Measurements from ENCODE around the gene MYBPC2.
A peak's percentile ranks its signal among the peaks of the same experiment; 100 is the strongest.
"Not testable (repeated sequence)": the region's sequence is repeated elsewhere in the genome, so short reads cannot be mapped to it uniquely, and the experiment has no call there.

MYBPC2 gene
- 0 to 0.12 (median 0.04) reads per million in 4 donors for total RNA-seq

- no peak for DNase-seq
Measured at GRCh38 chr19:50432221-50433028, at the start of gene MYBPC2. Gene MYBPC2 (plus strand): TSS chr19:50432892. CDS start chr19:50432954, 62 bp downstream.

DNA sequence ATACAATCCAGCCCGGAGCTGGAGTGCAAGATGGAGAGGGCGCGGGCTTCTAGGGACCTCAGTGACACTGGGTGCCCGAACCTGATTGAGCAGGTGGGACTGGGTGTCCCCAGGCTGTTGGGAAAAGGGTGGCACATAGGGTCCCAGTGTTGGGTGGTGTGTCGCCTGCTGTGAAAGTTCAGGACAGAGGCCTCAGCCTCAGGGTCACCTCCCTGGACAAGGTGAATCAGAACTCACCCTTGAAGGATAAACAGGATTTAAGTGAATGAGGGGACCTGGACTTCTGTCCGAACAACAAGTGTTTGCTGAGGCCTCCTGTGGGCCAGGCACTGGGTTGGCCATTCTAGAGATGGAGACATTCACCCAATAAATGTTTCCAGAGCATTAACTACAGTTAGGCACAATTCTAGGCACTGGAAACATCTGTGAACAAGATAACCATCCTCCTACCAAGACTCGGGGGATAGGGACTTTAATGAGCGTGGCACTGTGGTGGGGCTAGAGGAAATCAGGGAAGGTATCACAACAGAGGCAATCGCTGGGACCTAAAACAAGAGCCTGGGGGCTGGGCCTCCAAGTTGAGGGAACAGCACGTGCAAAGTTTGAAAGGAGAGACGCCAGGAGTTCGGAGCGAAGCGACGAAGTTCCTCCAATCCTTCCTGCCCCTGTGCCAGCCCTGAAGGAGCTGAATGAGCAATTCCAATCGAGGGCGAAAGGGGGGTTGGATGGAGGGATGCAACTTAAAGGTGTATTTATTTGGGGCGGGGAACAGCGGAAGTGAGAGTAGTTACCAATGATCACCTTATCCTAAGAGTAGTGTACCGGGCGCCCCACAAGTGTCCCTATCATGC lies 49.5 kb upstream of the MYBPC2 start:
- no peak for DNase-seq

- peak; percentile 98 to 100 (median 99) for DNase-seq
Measured at GRCh38 chr19:50383852-50384684, 48.6 kb upstream of the MYBPC2 start, which contains the start of gene POLD1. Gene POLD1 (plus strand): TSS chr19:50384347. CDS start chr19:50398852, 14,505 bp downstream.

DNA sequence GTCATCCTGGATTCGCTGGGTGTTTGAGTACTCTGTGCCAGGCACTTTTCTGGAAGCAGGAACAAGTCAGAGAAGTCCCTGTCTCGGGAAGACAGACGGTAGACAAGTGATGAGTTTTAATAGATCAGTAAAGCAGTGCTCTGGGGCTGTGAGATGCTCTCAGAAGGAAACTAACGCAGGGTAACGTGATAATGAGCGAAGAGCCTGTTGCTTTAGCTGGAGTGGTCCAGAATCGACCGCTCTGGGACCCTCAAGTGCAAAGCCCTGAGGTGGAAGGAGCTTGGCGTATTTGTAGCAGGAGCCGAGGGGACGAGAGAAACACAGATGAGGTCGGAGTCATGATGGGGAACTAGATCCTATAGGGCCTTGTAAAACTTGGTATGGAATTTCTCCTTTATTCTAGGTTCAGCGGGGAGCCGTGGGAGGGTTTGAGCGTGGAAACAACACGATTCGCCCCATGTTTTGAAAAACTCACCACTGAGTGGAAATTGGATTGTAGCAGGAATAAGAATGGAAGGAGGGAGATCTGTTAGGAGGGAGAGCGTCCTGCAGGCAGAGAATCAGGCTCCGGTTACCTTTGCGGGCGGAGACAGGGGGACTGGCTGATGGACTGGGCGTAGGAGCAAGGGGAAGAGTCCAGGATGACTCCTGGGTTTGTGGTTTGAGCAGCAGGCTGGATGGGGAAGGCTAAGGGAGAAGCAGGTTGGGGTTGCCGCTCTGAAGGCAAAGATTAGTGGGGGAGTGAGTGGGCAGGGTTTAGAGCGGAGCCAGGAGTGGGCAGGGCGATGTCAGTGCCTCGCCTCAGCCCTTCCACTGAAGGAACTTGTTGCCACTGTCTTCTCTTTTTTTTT lies 47.8 kb upstream of the MYBPC2 start:
- DNase-seq: no peak

DNA sequence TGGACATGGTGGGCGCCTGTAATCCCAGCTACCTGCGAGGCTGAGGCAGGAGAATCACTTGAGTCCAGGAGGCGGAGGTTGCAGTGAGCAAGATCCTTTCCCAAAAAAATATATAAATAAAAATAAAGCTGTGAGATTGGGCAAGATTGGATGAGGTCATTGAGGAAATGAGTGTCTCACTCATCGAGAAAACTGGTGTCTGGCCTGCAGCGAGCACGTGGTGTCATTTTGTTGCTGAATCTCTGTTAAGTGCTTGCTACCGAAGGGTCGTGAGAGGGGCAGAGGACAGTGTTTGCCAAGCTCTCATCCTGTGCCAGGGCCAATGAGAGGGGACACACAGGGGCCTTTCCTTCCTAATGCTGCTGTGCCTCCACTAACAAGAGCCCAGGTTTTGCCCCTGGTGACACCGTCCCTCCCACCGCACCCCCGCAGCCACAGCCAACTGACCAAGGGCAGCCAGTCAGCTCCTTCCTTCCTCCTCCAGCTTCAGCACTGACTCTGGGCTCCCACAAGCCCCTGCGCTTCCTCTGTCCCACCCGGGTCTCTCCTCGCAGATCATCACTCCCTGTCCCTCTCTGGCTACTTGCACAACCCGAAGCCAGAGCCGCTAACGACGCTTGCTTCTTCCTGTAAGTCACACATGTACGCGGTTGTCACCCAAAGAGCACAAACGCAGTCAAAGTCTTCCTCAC lies 45.4 kb upstream of the MYBPC2 start:
- no peak for DNase-seq

GRCh38 chr19:50387868-50388245 lies 44.8 kb upstream of the MYBPC2 start:
- DNase-seq: no peak

DNA sequence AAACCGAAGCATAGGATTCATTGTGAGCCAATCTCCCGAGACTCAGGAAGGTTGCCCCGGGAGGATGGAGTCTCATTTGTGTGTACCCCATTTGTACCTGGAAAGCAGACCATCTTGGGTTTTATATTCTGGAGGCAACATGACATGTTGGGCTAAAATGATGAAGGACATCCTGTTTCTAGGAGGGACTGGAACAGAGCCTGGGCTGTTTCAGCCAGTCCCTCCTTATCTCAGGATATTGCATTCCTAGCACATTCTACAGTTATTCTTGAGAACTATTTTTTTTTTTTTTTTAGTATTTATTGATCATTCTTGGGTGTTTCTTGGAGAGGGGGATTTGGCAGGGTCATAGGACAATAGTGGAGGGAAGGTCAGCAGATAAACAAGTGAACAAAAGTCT lies 42.4 kb upstream of the MYBPC2 start:
- not testable (repeated sequence) for DNase-seq

DNA sequence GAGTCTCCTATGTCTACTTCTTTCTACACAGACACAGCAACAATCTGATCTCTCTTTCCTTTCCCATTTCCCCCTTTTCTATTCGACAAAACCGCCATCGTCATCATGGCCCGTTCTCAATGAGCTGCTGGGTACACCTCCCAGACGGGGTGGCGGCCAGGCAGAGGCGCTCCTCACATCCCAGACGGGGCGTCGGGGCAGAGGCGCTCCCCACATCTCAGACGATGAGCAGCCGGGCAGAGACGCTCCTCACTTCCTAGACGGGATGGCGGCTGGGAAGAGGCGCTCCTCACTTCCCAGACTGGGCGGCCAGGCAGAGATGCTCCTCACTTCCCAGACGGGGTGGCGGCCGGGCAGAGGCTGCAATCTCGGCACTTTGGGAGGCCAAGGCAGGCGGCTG lies 41.7 kb upstream of the MYBPC2 start:
- DNase-seq: not testable (repeated sequence)

DNA sequence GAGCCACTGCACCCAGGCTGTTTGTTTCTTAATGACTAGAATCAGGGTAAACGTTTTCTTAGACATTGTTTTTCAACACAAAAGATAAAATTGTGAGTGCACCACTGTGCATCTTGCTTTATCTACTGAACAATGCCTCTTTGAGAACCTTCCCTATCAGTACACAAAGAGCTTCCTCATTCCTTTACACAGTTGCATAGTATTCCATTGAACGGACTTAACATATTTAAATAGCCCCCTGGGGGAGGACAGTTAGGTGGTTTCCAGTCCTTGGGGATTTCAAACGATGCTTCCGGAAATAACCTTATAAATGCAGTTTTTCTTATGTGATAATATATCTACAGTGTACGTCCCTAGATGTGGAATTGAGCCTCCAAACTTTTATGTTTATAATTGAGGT lies 39.9 kb upstream of the MYBPC2 start:
- no peak for DNase-seq

DNA sequence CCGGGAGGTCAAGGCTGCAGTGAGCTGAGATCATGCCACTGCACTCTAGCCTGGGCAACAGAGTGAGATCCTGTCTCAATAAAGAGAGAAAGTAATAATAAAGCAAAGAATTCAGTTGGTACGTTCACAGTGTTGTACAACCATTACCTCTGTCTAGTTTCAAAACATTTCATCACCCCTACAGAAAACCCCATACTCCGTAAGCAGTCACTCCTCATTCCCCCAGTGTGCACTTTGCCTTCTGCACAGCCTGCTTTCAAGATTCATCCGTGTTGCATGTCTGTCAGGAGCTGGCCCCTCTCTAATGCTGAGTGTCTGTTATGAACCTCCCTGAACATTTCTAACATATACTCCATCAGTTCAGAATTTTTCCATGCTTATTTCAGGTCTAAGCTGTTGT lies 39.1 kb upstream of the MYBPC2 start:
- no peak for DNase-seq

- no peak for DNase-seq
Measured at GRCh38 chr19:50394017-50394416, 38.7 kb upstream of the MYBPC2 start.

- DNase-seq: no peak
Measured at GRCh38 chr19:50398675-50399367, 33.9 kb upstream of the MYBPC2 start.

GRCh38 chr19:50399368-50399745 lies 33.3 kb upstream of the MYBPC2 start:
- DNase-seq: no peak

GRCh38 chr19:50401605-50402450 lies 30.9 kb upstream of the MYBPC2 start:
- DNase-seq: no peak

DNA sequence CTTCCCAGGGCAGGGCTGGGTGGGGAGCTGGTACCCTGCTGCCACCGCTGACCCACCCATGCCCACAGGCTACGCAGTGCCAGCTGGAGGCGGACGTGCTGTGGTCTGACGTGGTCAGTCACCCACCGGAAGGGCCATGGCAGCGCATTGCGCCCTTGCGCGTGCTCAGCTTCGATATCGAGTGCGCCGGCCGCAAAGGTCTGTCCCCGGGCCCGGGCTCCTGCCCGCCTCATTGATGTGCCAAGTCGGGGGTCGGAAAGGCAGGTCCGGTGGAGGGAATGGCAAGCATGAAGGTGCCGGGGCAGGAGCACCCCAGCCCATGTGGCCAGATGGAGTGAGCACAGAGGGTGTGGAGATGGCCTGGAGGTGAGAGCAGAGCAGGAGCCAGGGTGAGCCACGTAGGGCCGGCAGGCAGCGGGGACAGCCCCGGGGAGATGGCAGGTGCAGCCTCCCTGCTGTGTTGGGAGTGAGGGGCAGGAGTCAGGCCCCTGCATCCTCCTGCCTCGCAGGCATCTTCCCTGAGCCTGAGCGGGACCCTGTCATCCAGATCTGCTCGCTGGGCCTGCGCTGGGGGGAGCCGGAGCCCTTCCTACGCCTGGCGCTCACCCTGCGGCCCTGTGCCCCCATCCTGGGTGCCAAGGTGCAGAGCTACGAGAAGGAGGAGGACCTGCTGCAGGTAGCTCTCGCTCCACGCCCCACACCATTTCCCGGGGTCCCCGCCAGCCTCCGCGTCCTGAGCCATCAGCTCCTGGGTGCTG lies 30.0 kb upstream of the MYBPC2 start:
- DNase-seq: no peak

DNA sequence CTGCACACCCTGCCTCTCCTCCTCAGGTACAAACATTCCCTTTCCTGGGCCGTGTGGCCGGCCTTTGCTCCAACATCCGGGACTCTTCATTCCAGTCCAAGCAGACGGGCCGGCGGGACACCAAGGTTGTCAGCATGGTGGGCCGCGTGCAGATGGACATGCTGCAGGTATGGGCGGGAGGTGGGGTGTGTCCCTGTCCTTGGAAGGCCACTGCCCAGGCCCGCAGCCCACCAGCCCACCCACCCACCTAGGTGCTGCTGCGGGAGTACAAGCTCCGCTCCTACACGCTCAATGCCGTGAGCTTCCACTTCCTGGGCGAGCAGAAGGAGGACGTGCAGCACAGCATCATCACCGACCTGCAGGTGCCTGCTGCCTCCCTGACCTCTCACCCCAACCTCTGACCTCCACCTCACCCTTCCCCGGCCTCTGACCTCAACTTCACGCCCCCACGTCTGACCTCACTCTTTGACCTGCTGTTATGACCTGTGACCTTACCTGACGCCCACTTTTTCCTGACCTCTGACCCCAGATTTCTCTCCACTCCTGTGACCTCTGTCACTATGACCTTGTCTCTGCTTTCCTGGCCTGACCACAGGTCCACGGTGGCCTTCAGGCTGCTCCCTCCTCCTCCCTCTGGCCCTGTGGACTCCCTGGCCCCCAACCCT lies 26.4 kb upstream of the MYBPC2 start:
- DNase-seq: no peak

DNA sequence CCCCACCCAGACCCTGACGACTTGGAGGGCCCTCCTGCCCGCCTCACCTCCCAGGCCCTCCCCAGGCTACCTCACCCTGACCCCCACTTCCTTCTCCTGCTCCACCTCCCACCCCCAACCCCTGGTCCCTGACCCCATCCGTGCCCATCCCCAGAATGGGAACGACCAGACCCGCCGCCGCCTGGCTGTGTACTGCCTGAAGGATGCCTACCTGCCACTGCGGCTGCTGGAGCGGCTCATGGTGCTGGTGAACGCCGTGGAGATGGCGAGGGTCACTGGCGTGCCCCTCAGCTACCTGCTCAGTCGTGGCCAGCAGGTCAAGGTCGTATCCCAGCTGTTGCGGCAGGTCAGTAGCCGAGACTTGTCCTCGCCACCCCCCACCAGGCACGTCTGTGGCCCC lies 25.9 kb upstream of the MYBPC2 start:
- no peak for DNase-seq

DNA sequence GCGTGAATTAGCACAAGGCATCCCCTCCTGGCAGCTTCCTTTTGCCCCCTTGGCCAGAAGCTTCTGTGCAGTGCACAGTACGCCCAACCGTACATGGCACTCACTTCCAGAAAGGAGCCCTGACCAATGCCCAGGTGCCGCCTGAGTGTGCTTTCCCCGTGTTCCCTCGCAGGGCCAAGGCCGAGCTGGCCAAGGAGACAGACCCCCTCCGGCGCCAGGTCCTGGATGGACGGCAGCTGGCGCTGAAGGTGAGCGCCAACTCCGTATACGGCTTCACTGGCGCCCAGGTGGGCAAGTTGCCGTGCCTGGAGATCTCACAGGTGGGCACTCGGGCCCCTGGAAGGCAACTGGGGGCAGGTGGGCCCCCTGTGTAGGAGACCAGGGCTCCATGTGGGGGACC lies 23.3 kb upstream of the MYBPC2 start:
- no peak for DNase-seq
